Fibroblast of lung (primary cell): ENCODE results near the gene SLC5A12. TPM values are rescaled to one million over a fixed set of nuclear protein-coding genes. Genes with fewer than 3 reads are reported as not detected.

ENCODE experiments used
- DNase-seq, 2 donors: peaks; one replicate each; pipeline versions ENCODE4 v3.0.0 to v3.0.0-alpha.2; 2010; ENCODE audit warnings: low read depth in 2 of 2
- H2AFZ ChIP-seq: 2 replicates; pipeline ENCODE4 v1.5.1; 2012; ENCODE audit warnings: low read length, control low read depth, inconsistent platforms
- H3K27ac ChIP-seq: 2 replicates; pipeline ENCODE4 v1.5.1; 2011; ENCODE audit warnings: low read length, control low read depth; ENCODE audit not compliant: insufficient read depth
- H3K27me3 ChIP-seq: 2 replicates; pipeline ENCODE4 v1.5.1; 2011; ENCODE audit warnings: mild to moderate bottlenecking, low read length; ENCODE audit not compliant: control insufficient read depth, insufficient read depth
- H3K36me3 ChIP-seq: 2 replicates; pipeline ENCODE4 v1.5.1; 2011; ENCODE audit warnings: low read length; ENCODE audit not compliant: control insufficient read depth, insufficient read depth
- H3K4me1 ChIP-seq: 2 replicates; pipeline ENCODE4 v1.5.1; 2011; ENCODE audit warnings: low read length; ENCODE audit not compliant: control insufficient read depth, insufficient read depth; ENCODE audit errors: extremely low read depth
- H3K4me2 ChIP-seq: 2 replicates; pipeline ENCODE4 v1.5.1; 2011; ENCODE audit warnings: low read length, control low read depth; ENCODE audit not compliant: insufficient read depth; ENCODE audit errors: extremely low read depth
- H3K4me3 ChIP-seq, 4 experiments: fragments of 200-600 bp in 1 of 4; sonication (generic) in 1 of 4; replicated peaks in 1 of 4; 2 replicates each; pipeline ENCODE4 v1.5.1; 2011 to 2016; ENCODE audit warnings: low read length in 4 of 4, low read depth in 3 of 4, mild to moderate bottlenecking in 3 of 4, control low read depth in 2 of 4, inconsistent platforms in 1 of 4, mixed read lengths in 1 of 4; ENCODE audit not compliant: insufficient read depth in 1 of 4; ENCODE audit errors: control extremely low read depth in 1 of 4
- H3K79me2 ChIP-seq: 2 replicates; pipeline ENCODE4 v1.5.1; 2012; ENCODE audit warnings: mild to moderate bottlenecking, low read length, inconsistent platforms; ENCODE audit not compliant: control insufficient read depth, insufficient read depth
- H3K9ac ChIP-seq: 2 replicates; pipeline ENCODE4 v1.5.1; 2011; ENCODE audit warnings: mild to moderate bottlenecking, low read length, control low read depth; ENCODE audit not compliant: insufficient read depth
- H3K9me3 ChIP-seq: 2 replicates; pipeline ENCODE4 v1.5.1; 2012; ENCODE audit warnings: low read depth, low read length; ENCODE audit not compliant: control insufficient read depth, insufficient read depth
- H4K20me1 ChIP-seq: 2 replicates; pipeline ENCODE4 v1.5.1; 2011; ENCODE audit warnings: low read length; ENCODE audit not compliant: control insufficient read depth, insufficient read depth; ENCODE audit errors: extremely low read depth
- CTCF ChIP-seq, 2 donors: IDR thresholded peaks in 1 of 2; conservative IDR thresholded peaks in 1 of 2; 1 replicate in 1 of 2; 2 replicates in 1 of 2; pipeline ENCODE4 v1.5.1; 2011 to 2012; ENCODE audit warnings: low read length in 2 of 2, control low read depth in 1 of 2, inconsistent platforms in 1 of 2, low read depth in 1 of 2, mild to moderate bottlenecking in 1 of 2
- EZH2 ChIP-seq: IDR thresholded peaks from 2 replicates; pipeline ENCODE4 v1.5.1; 2012; ENCODE audit warnings: low read length, control low read depth, mild to moderate bottlenecking; ENCODE audit errors: missing control alignments
- polyA plus RNA-seq, 2 donors: library from polyadenylated mRNA; depleted of rRNA in 1 of 2; stranded (reverse) in 1 of 2; unstranded in 1 of 2; fragments of >200 nt; gene quantifications; 2 replicates each; pipeline ENCODE4 v1.2.1, GENCODE V29; 2011 to 2012; ENCODE audit warnings: missing spikeins in 1 of 2
- total RNA-seq: library from RNA; depleted of rRNA; stranded (reverse); fragments of >200 nt; gene quantifications from 2 replicates; pipeline ENCODE4 v1.2.1, GENCODE V29; 2014

Gene SLC5A12
- total and polyA plus RNA-seq, 2 donors (not counting 1 experiment from before 2014, with no cell fraction given) = under 0.01 to 0.03 TPM

DNA sequence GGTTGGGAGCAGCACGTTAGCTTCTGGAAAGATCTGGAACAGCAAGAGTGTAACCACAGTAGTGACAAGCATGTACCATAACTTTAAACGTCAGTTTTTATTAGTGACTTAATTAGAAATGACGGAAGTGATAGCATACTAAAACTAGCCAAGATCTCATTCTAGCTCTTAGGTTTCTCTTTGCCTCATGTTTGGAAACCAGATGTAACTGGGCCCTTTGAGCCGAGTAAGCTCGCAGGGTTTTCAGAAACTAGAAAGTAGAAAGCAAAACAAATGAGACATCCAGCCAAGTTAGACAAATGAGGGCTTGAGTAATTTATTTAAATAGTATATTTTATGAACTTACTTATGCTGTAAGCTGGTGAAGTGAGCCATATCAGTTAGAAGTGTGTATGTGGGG lies 40.2 kb upstream of the SLC5A12 start:
- Histone ChIP-seq H4K20me1 (no peaks in the 10 kb centered on the region), H3K9me3 (no peaks in the 10 kb centered on the region), H3K4me3 (no peak overlapping the region), H3K9ac (no peak overlapping the region), H3K27ac (no peak overlapping the region), H3K27me3 (no peaks in the 10 kb centered on the region), H3K4me1 (no peaks in the 10 kb centered on the region), H3K79me2 (no peaks in the 10 kb centered on the region), H3K4me2 (no peak overlapping the region), H3K36me3 (no peaks in the 10 kb centered on the region), H2AFZ (no peak overlapping the region)
- TF ChIP-seq EZH2 = no peak
- TF ChIP-seq CTCF (conservative IDR thresholded peaks at IDR 0.05 in 1 of 2, IDR thresholded peaks at IDR 0.05 in 1 of 2; ENCODE audit: low read depth in 1 of 2, low read length in 2 of 2) = no peak
- no peak for DNase-seq

DNA sequence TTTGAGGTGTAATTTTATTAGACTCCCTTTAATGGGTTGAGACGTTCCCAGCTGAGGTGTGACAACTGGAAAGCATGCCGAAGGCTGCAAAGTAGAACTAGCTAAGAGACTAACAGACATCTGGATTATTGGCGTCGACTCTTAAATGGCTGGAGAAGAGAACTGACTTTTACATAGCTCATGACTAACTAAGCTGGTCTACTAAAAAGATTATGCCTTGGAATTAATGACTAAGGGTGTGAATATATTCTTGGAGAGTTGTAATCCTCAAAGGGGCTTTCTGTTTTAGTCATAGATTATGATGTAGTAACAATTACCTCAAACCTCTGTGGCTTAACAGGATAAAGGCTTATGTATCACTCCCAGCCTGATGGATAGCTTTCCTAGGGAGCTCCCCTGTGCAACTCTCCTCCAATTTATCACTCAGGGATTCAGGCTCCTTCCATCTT lies 39.5 kb upstream of the SLC5A12 start:
- Histone ChIP-seq H4K20me1 (no peaks in the 10 kb centered on the region), H3K36me3 (no peaks in the 10 kb centered on the region), H3K27me3 (no peaks in the 10 kb centered on the region), H3K9ac (no peak overlapping the region), H3K4me1 (no peaks in the 10 kb centered on the region), H3K4me2 (no peak overlapping the region), H3K27ac (no peak overlapping the region), H3K79me2 (no peaks in the 10 kb centered on the region), H2AFZ (no peak overlapping the region), H3K9me3 (no peaks in the 10 kb centered on the region), H3K4me3 (no peak overlapping the region)
- TF ChIP-seq EZH2 (no peak), CTCF (conservative IDR thresholded peaks at IDR 0.05 in 1 of 2, IDR thresholded peaks at IDR 0.05 in 1 of 2; ENCODE audit: low read depth in 1 of 2, low read length in 2 of 2) (no peak)
- peak in 1 of 2 donors; percentile 51 for DNase-seq

- H2AFZ ChIP-seq = no peak overlapping the region
These were observed 36.1 kb upstream of the SLC5A12 start for GRCh38 chr11:26757995-26758394.

More at GRCh38 chr11:26757995-26758394, 36.1 kb upstream of the SLC5A12 start:
- H3K4me3 ChIP-seq = no peak overlapping the region
- no peaks in the 10 kb centered on the region for H3K79me2 ChIP-seq
- H3K4me2 ChIP-seq = no peak overlapping the region
- H3K27me3 ChIP-seq = no peaks in the 10 kb centered on the region
- DNase-seq = no peak
- no peaks in the 10 kb centered on the region for H3K36me3 ChIP-seq
- TF ChIP-seq CTCF (conservative IDR thresholded peaks at IDR 0.05 in 1 of 2, IDR thresholded peaks at IDR 0.05 in 1 of 2; ENCODE audit: low read depth in 1 of 2, low read length in 2 of 2) (no peak), EZH2 (no peak)
- no peaks in the 10 kb centered on the region for H3K4me1 ChIP-seq
- H3K9me3 ChIP-seq = no peaks in the 10 kb centered on the region
- no peak overlapping the region for H3K27ac ChIP-seq
- no peaks in the 10 kb centered on the region for H4K20me1 ChIP-seq
- no peak overlapping the region for H3K9ac ChIP-seq
